Suppressor macrophage treated with lipopolysaccharide for 1 hour (primary cell): ENCODE results near the gene DZIP1L.
"Not testable (repeated sequence)": the region's sequence is repeated elsewhere in the genome, so short reads cannot be mapped to it uniquely, and the experiment has no call there.

ENCODE experiments used
- DNase-seq, 3 donors: peaks; one replicate each; pipeline ENCODE4 v3.0.0-alpha.2; 2020 to 2022

DZIP1L gene

DNA sequence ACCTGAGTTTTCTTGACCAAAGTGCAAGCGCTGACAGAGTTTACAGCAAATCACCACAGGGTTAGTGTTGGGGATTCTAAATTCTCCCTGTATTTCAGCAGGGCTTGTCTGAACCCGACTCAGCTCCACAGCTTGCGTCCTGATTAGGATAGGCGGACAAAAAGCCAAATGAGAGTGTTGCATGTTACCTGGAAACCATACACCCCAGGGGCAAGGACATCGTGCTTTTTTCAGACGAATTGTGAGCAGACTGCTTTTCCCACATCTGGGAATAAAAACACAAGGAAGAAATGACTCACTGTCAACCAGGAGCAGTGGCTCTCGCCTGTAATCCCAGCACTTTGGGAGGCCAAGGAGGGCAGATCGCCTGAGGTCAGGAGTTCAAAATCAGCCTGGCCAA lies 3.0 kb downstream of the DZIP1L start:
- no peak for DNase-seq

DNA sequence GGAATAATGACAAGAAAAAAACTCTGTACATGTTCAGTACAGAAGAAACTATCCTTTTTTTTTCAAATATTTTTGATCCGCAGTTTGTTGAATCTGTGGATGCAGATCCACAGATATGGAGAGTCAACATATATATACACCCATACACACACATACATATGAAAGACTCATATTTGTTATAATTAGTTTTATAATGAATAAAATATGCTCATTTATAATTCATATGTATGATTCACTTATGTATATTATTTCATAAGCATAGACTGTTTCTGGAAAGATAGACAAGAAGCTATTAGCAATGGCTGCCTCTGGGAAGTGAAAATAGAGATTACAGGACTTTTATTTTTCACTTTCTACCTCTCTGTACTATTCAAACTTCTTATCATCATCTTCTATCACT lies 9.8 kb downstream of the DZIP1L start:
- no peak for DNase-seq

DNA sequence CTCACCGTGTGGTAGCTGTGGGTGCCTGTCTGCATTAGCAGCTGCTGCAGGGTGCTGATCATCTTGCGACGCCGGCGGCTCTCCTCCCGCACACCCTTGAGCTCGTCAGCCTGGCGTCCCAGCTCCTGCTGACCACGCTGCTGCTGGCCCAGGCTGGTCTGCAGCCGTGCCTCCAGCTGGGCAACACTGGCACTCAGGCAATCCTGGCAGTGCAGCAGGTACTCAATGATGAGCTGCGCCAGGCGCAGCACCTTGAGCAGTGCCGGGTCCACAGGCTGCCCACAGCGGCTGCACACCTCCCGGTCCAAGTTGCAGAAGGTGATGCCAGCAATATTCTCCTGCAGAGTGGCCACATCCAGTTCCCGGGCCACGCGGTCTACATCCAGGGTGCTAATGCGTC lies 11.9 kb downstream of the DZIP1L start:
- DNase-seq: no peak

DNA sequence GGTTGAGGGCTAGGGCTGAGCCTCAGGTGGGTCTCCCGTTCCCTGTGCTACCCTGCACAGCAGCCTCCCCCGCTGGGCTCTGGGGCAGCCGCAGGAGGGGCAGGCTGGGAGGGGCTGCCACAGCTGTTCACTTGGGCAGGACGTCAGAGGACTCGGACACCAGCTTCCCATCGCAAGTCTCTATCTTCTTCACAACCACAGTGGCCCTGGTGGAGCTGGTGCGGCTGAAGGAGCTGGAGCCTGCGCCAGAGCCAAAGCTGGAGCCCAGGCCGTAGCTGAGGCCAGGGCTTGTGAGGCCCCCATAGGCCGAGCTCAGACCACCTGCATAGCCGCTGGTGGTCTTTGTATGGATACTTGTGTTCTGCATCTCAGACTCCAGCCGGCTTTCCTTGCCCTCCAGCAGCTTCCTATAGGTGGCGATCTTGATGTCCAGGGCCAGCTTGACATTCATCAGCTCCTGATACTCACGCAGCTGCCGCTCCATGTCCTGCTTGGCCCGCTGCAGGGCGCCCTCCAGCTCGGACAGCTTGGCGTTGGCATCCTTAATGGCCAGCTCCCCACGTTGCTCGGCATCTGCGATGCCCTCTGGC lies 14.0 kb downstream of the DZIP1L start:
- DNase-seq: peak in 1 of 3 donors; percentile 26

DNA sequence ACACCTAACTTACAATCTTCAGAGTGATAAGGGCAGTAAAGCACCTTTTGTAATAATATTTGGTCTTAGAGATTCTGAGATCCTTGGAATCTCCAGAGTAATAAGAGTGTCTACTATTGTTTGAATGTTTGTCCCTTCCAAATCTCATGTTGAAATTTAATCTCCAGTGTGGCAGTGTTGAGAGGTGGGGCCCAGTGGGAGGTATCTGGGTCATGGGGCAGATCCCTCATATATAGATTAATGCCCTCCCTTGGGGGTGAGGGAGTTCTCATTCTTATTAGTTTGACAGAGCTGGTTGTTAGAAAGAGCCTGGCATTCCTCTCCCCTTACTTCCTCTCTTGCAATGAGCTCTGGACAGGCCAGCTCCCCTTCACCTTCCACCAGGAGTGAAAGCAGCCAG lies 16.0 kb downstream of the DZIP1L start:
- DNase-seq: no peak

DNA sequence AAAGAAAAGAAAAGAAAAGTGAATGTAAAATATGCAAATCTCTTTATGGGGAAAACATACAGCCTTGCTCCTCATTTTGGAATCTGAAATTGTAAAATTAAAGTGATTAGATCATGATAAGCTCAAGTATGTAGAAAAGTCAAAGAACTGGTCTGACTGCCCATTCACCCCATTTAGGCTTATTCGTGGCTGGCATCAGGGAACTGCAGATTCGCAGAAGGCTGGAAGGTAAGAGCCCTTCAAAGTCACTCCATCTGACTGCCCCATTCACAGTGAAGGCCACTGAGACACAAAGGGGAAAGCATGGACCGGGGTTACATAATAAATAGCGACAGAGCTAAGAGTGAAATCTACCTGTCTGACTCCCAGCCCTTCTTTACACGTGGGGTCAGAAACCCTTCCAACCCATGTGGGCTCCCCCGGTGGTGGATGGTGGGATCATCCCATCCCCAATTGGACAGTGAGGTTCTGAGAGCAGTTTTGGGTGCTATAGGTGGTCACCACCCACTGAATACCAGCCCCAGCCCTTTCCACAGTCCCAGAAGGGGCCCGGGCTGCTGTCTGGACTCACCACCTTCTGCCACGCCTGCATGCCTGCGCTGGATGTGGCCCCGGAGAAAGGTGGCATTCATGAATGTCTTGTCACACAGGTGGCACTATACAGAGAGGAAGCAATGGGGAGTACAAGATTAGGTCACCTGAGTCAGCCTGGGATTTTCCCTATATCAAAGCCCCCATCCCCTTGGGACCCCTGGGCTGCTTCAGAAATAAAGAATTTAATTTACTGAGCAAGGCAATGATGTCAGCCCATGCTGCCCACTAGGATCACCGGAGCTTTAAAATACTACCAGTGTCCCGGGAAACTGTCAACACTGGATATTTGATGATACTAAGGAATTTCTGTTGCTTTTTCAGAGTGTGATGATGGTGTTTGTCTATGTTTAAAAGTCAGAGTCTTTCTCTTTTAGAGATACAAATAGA lies 17.9 kb downstream of the DZIP1L start:
- DNase-seq: peak in 1 of 3 donors; percentile 7

DNA sequence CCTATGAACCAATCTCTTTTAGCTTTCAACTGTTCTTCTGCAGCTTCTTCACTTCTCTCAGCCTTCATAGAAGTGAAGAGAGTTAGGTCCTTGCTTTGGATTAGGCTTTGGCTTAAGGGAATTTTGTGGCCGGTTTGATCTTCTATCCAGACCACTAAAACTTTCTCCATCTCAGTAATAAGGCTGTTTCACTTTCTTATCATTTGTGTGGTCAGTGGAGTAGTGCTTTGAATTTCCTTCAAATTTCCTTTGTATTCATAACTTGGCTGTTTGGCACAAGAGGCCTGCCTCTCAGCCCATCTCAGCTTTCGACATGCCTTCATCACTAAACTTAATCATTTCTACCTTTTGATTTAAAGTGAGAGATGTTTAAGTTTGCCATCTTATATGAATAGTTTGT lies 21.7 kb downstream of the DZIP1L start:
- no peak for DNase-seq

DNA sequence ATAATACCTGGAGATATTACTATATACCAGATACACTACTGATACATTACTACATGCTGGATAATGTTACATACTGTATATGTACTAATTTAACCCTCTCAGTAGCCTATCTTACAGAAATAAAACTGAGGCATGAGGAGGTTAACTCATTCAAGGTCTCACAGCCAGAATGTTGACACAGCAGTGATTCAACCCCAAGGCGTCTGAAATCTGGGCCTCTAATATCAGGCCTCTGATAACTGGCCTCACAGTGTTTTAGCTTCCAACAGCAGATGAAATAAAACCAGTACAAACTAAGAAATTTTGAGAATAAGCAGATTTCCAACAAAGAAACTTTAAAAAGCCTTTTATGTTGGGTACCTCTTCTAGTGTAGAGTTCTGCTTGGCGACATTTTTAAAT lies 23.4 kb downstream of the DZIP1L start:
- no peak for DNase-seq

DNA sequence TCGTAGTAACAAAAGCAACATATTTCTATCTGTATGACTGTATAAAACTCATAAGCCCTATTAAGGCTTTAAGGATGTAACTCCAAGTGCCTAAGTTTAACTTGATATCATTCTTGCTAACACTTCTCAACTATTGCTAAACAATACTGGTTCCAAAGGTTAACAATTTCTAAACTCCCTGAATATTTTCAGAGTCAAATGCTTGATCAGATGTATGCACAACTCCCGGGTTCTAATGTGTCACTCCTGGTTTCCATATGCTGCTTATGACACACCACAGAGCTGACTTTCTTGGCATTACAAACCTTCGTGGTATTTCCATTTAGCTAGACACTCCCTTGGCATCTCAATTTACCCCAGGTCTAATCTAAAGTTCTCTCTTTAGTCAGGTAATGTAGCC lies 26.3 kb downstream of the DZIP1L start:
- no peak for DNase-seq

DNA sequence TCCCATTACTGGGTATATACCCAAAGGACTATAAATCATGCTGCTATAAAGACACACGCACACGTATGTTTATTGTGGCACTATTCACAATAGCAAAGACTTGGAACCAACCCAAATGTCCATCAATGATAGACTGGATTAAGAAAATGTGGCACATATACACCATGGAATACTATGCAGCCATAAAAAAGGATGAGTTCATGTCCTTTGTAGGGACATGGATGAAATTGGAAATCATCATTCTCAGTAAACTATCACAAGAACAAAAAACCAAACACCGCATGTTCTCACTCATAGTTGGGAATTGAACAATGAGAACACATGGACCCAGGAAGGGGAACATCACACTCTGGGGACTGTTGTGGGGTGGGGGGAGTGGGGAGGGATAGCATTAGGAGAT lies 29.7 kb downstream of the DZIP1L start:
- not testable (repeated sequence) for DNase-seq

DNA sequence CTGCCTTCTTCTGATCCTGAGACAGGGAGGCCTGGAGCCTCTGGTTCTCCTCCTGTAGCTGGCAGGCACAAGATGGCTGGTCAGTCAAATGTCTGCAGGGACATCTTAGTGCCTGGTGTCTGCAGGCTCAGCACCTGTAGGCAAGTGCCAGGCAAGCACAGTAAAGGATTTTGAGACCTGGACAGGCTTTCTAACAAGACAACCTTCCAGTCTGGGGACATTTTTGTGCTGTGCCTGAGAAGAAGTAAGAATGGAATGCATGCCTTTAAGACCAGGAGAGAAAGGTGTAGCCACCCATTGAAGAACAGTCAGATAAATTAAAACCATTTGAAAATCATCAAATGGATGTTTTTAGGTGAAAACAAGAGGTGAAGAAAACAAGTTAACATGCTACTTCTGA lies 31.2 kb downstream of the DZIP1L start:
- no peak for DNase-seq

DNA sequence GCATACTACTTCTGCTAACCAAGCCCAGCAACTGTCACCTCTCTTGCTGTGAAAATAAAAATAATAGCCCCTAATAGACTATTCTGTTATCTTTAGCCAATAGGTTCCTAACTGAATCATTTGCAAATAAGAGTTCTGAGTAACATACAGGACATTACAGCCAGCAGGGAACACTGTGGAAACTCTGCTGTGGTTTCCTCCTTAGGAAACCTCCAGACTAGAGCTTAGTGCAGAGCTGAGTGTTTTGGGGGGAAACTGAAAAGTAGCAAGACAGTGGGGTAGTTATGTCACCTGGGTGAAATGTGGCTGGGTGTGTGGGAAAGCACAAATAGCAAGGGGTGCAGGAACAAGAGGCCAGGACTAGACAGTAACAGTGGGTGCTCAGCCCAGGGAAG lies 32.4 kb downstream of the DZIP1L start:
- DNase-seq: no peak

DNA sequence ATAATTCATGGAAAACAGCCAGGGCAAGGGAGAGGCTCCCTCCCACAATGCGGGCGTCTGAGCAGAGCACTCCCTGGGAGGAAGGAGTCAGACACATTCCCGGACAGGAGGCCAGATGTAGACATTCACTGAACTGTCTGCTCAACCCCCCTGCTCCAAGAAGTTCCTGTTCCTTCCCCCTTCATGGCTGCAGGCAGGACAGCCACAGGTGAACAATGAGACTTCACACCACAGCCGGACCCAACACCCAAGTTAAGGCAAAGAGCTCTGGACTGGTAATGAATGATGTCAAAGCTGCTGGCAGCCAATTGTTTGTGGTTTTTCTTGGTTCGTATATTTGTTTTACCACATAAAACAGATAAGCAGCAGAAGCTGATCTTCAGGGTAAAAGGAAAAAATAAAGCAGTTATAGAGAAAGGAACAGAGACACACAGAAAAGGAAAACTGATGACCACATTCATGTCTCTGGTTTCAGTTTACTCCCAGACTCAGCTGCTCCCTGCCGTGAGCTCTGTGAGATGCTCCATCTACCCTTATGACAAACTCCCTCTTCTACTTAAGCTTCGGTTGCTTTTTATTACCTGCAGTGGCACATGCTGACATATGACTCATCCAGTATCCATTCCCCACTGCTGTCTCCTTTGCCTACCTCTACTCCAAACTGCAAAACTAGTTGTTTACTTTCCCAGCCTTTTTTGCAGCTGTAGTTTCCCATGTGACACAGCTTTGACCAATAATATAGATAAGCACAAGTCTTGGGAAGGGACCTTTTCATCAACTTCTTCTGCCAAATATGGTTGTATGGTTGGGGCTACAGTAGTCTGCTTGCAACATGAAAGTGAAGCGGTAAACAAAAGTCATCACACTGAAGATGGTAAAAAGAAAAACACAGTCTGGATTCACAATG lies 33.1 kb downstream of the DZIP1L start:
- no peak for DNase-seq

DNA sequence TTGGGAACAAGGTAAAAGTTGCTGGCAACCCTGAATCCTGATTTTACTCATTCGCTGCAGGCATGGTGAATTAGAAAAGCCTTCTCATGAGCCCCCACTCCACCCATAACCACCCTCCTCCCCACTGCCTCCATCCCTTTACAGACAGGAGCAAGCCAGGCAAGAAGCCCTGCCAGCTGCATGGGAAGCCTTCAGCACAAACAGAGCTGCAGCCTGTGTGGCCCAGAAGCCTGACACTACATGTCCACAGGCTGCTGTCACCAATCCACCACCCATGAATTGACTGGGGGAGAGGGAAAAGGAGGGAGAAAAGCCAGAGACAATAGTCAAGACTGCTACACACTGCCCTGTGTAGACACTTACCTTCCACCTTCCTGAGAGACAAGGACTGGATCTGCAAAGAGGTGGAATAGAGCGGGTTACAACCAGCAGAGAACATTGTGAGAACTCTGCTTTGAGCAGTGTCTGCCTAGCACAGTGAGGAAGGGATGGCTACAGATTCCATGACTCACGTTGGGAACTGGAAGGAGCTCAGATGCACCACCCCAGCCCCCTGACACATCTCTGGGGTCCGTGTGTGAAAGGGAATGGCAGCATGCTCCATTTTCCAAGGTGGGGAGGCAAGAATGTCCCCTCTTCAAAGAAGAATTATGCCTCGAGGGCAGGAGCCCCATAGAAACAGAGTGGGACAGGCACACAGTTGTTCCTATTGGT lies 33.9 kb downstream of the DZIP1L start:
- no peak for DNase-seq

DNA sequence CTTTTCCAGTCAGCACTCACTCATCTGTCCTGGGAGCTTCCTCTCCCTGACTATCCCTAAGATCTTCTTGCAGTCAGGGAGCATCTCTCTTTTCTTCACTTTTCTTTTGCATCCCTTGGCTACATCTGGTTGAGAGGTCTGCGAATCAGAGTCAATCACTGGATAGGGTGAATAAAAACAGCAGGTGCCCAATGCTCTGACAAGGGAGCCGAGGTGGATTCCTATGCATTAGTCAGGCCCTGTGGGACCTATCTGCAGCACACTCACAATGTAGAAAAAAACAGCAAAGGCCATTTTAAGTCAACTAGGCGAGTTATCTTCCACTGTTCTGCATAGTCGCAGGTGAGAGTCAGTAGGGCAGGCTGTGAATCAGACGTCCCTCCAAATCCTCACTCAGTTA lies 35.5 kb downstream of the DZIP1L start:
- no peak for DNase-seq

DNA sequence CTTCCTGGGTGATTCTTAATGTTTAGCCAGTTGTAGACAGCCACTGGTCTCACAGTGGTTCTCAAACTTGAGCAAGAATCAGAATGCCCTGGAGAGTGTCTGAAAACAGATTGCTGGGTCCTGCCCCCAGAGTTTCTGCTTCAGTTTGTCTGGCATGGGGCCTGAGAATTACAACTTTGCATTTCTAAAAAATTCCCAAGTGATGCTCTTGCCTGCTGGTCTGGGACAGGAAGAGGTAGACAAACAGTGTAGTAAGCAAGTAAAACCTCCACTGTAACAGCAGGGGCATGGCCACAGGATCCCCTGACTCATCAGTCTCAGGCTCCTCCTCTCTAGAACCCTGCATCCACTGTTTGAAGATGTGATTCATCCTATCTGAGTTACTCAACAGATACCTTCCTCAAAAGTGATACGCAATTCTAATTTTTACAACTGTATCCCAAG lies 36.5 kb downstream of the DZIP1L start:
- peak; percentile 64 to 67 (median 65) for DNase-seq

DNA sequence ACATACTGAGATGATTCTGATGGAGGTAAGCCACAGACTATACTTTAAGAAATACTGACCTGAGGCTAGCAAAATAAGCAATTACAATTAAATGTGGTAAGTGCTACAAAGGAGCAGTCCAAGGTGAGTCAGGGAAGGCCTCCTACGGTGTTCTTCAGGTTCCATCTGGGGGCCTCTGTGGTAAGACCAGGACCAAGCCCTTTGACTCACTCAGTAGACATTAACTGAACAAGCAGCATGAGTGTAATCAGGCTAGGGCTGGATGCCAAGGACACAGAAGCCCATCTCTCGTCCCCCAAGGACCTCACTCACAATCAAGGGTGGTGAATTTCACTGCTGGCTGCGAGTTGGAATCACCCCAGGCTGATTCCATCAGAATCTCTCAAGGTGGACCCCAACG lies 37.3 kb downstream of the DZIP1L start:
- DNase-seq: no peak

DNA sequence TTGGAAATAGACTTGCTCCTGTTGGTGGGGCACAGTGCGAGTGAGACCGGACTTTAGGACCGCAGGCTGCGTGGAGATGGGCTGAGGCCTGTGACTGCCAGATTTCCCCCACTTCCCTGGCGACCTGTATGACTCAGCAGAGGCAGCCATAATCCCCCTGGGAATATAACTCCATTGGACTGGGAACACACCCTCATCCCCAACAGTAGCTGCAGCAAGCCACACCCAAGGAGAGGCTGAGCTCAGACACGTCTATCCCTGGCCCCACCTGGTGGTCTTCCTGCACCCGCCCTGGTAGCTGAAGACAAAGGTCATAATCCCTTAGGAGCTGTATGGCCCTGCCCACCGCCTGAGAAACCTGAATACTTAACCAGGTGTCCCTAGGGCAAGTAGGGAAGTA lies 42.6 kb downstream of the DZIP1L start:
- DNase-seq: no peak

DNA sequence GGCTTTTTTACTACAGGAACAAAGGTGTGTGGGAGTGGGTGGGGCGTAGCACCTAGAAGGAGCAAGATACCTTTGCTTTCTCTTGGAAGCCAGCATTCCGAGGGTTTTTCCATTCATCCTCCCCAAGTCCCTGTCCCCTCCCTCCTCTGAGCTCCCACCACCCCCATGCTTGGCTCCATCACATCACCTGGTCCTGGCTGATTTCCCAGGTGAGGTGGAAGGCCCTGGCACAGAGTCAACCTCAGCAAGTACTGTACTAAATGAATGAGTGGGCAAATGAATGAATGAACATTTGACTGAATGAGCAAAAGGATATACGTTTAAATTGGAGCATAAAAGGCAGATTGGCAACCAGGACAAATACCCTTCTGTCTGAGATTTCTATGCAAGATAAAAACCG lies 45.4 kb downstream of the DZIP1L start:
- no peak for DNase-seq

DNA sequence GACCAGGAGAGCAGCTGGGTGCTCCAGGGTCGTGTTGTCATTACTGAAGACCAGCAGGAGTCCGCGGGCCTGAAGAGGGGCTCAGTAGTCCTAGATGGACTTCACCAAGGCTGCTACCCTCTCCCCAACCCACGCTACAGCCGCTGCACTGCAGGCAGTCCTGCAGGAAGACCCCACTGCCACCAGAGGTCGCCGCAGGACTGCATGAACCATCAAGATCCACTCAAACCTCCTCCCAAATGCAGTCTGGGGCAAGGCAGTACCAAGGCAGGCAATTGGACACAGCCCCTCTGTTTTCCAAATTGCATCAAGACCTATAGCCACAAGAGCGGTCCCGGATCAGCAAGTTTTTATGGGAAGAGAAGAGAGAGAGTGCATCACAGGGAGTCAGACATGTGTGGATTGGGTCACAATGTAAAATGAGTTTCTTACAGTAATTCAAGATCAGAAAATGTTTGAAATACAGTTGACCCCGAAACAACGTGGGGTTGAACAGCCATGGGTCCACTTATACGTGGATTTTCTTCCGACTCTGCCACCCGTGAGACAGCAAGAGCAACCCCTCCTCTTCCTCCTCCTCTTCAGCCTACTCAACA lies 46.7 kb downstream of the DZIP1L start:
- peak; percentile 83 to 92 (median 91) for DNase-seq

DNA sequence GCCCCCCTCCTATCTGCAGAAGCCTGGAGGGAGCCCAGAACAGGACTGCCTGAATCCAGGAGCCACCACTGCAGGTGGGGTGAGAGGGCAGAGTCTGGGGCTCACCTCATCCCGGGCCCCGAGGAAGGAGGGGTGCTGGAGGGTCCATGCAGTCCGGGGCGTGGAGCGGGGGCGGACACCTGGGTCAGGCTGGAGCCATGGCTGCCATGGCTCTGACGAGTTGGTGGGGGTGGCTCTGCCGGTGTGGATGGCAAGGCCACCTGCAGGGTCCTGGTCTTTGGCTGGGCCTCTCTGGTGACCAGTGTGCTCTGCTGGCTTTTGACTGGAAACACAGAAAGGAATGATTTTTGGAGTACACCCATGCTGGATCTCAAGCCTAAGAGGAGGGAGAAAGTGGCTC lies 47.4 kb downstream of the DZIP1L start:
- no peak for DNase-seq

DNA sequence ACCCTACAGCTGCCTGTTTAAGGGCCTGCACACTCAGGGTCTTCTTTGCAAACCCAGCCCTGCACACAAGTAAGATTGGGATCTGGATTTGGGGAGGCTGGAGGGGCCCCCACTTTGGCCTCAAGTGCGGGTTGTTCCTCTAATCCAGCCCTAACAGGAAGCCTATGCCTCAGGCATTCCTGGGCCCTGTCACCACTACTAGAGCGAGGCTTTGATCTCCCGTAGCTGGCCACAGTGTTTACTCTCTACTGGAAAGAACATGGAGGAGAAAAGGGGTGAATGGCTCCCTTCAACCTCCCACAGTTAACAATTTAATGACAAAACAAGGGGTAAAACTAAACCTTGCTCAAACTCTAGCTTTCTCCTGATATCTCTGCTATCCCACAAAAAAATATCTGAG lies 48.4 kb downstream of the DZIP1L start:
- no peak for DNase-seq
